BLaER1 (cell line): ENCODE data around the gene ACTL6B.
"Not testable (repeated sequence)": the region's sequence is repeated elsewhere in the genome, so short reads cannot be mapped to it uniquely, and the experiment has no call there.

Source experiments
- H3K27ac ChIP-seq: shearing (Covaris generic); formaldehyde crosslinking; 2 replicates; pipeline ENCODE4 v1.8.1; 2022
- H3K27me3 ChIP-seq: shearing (Covaris generic); formaldehyde crosslinking; 2 replicates; pipeline ENCODE4 v1.8.1; 2022
- H3K36me3 ChIP-seq: shearing (Covaris generic); formaldehyde crosslinking; 2 replicates; pipeline ENCODE4 v1.8.1; 2022
- H3K4me1 ChIP-seq: shearing (Covaris generic); formaldehyde crosslinking; 2 replicates; pipeline ENCODE4 v1.8.1; 2022
- H3K4me2 ChIP-seq: shearing (Covaris generic); formaldehyde crosslinking; 2 replicates; pipeline ENCODE4 v1.8.1; 2022
- H3K4me3 ChIP-seq: shearing (Covaris generic); formaldehyde crosslinking; 2 replicates; pipeline ENCODE4 v1.8.1; 2022
- H3K9ac ChIP-seq: shearing (Covaris generic); formaldehyde crosslinking; 2 replicates; pipeline ENCODE4 v1.8.1; 2022
- H3K9me3 ChIP-seq: shearing (Covaris generic); formaldehyde crosslinking; 2 replicates; pipeline ENCODE4 v1.8.1; 2022
- H4K20me1 ChIP-seq: shearing (Covaris generic); formaldehyde crosslinking; 2 replicates; pipeline ENCODE4 v1.8.1; 2022
- Cebpa-rat ChIP-seq: shearing (Covaris generic); IDR thresholded peaks from 2 replicates; pipeline ENCODE4 v1.8.1; 2022

ACTL6B gene

GRCh38 chr7:100655908-100656674, at the start of gene ACTL6B:
Gene ACTL6B (minus strand): TSS chr7:100656448. CDS start chr7:100656354, 94 bp downstream.
- Histone ChIP-seq H3K4me3 (no peak within 1 kb of the TSS), H3K27me3 (peaks cover 21% of the 10 kb centered on the region)

GRCh38 chr7:100705320-100705752, 49.1 kb upstream of the ACTL6B start:
- H3K4me1 ChIP-seq = peaks cover 44% of the 10 kb centered on the region
- no peaks in the 10 kb centered on the region for H3K27me3 ChIP-seq
- peak overlapping the region; percentile 100 for H3K4me2 ChIP-seq
- no peaks in the 10 kb centered on the region for H3K9me3 ChIP-seq
- H3K36me3 ChIP-seq = peaks cover 24% of the 10 kb centered on the region
- no peak for TF ChIP-seq Cebpa-rat
- H3K27ac ChIP-seq = peak overlapping the region; percentile 95
- H3K4me3 ChIP-seq = peak overlapping the region; percentile 92
- H4K20me1 ChIP-seq = peaks cover 16% of the 10 kb centered on the region
- H3K9ac ChIP-seq = peak overlapping the region; percentile 97

More at GRCh38 chr7:100655908-100656674, at the start of gene ACTL6B:
- Histone ChIP-seq H4K20me1 (no peaks in the 10 kb centered on the region), H3K36me3 (no peaks in the 10 kb centered on the region), H3K4me1 (no peaks in the 10 kb centered on the region), H3K4me2 (no peak within 1 kb of the TSS), H3K27ac (no peak within 1 kb of the TSS), H3K9ac (no peak within 1 kb of the TSS), H3K9me3 (0 out of 2 replicates have a peak, but pooled peaks cover 5% of the 10 kb centered on the region)
- no peak for TF ChIP-seq Cebpa-rat

- H3K36me3 ChIP-seq, H4K20me1 ChIP-seq, H3K4me3 ChIP-seq, H3K9me3 ChIP-seq, H3K27ac ChIP-seq, H3K9ac ChIP-seq, H3K27me3 ChIP-seq: not testable (repeated sequence)
- peak overlapping the region; percentile 24 for H3K4me2 ChIP-seq
- peaks cover 13% of the 10 kb centered on the region for H3K4me1 ChIP-seq
These were observed 44.8 kb upstream of the ACTL6B start for GRCh38 chr7:100701089-100701488.

- peaks cover 21% of the 10 kb centered on the region for H3K4me1 ChIP-seq
- H3K4me2 ChIP-seq = no peak overlapping the region
- H3K36me3 ChIP-seq = no peaks in the 10 kb centered on the region
- no peaks in the 10 kb centered on the region for H3K9me3 ChIP-seq
- no peak overlapping the region for H3K9ac ChIP-seq
- H4K20me1 ChIP-seq = no peaks in the 10 kb centered on the region
- no peak for TF ChIP-seq Cebpa-rat
- H3K4me3 ChIP-seq = no peak overlapping the region
- H3K27me3 ChIP-seq = no peaks in the 10 kb centered on the region
- no peak overlapping the region for H3K27ac ChIP-seq
These were observed 42.8 kb upstream of the ACTL6B start for GRCh38 chr7:100699018-100699417.

GRCh38 chr7:100696123-100696521, 39.9 kb upstream of the ACTL6B start:
- peaks cover 37% of the 10 kb centered on the region for H3K4me1 ChIP-seq
- H3K4me3 ChIP-seq = no peak overlapping the region
- TF ChIP-seq Cebpa-rat = no peak
- H4K20me1 ChIP-seq = peaks cover 26% of the 10 kb centered on the region
- no peak overlapping the region for H3K27ac ChIP-seq
- H3K9ac ChIP-seq = no peak overlapping the region
- no peaks in the 10 kb centered on the region for H3K9me3 ChIP-seq
- no peak overlapping the region for H3K4me2 ChIP-seq
- H3K27me3 ChIP-seq = no peaks in the 10 kb centered on the region
- H3K36me3 ChIP-seq = peaks cover 1% of the 10 kb centered on the region; the same call in 1 of the 2 replicates

- H3K4me2 ChIP-seq = peak within 1 kb of the TSS; percentile 91
- no peaks in the 10 kb centered on the region for H3K27me3 ChIP-seq
- H3K4me3 ChIP-seq = peak within 1 kb of the TSS; percentile 100
- peak within 1 kb of the TSS; percentile 99 for H3K9ac ChIP-seq
- peaks cover 53% of the 10 kb centered on the region for H3K4me1 ChIP-seq
- TF ChIP-seq Cebpa-rat = no peak
- H3K9me3 ChIP-seq = no peaks in the 10 kb centered on the region
- H3K36me3 ChIP-seq = peaks cover 5% of the 10 kb centered on the region; the same call in 1 of the 2 replicates
- H3K27ac ChIP-seq = peak within 1 kb of the TSS; percentile 97
- peaks cover 45% of the 10 kb centered on the region for H4K20me1 ChIP-seq
These were observed 38.0 kb upstream of the ACTL6B start, which contains the start of gene GIGYF1 for GRCh38 chr7:100694098-100694745. Gene GIGYF1 (minus strand): TSS chr7:100694250. CDS start chr7:100688238, 6,012 bp downstream.

GRCh38 chr7:100693312-100694097, 37.3 kb upstream of the ACTL6B start:
- peaks cover 52% of the 10 kb centered on the region for H4K20me1 ChIP-seq
- no peaks in the 10 kb centered on the region for H3K27me3 ChIP-seq
- H3K27ac ChIP-seq = peak overlapping the region; percentile 97
- peaks cover 60% of the 10 kb centered on the region for H3K4me1 ChIP-seq
- H3K9ac ChIP-seq = peak overlapping the region; percentile 99
- peak overlapping the region; percentile 100 for H3K4me3 ChIP-seq
- H3K36me3 ChIP-seq = peaks cover 12% of the 10 kb centered on the region
- no peak for TF ChIP-seq Cebpa-rat
- no peaks in the 10 kb centered on the region for H3K9me3 ChIP-seq
- peak overlapping the region; percentile 91 for H3K4me2 ChIP-seq

GRCh38 chr7:100692578-100692961, 36.3 kb upstream of the ACTL6B start:
- TF ChIP-seq Cebpa-rat = no peak
- H3K4me2 ChIP-seq = peak overlapping the region; percentile 91
- H3K4me1 ChIP-seq = peaks cover 69% of the 10 kb centered on the region
- peak overlapping the region; percentile 99 for H3K9ac ChIP-seq
- H3K27ac ChIP-seq = peak overlapping the region; percentile 97; the same call in 1 of the 2 replicates
- H4K20me1 ChIP-seq = peaks cover 62% of the 10 kb centered on the region
- H3K4me3 ChIP-seq = peak overlapping the region; percentile 100
- no peaks in the 10 kb centered on the region for H3K27me3 ChIP-seq
- peaks cover 22% of the 10 kb centered on the region for H3K36me3 ChIP-seq
- H3K9me3 ChIP-seq = no peaks in the 10 kb centered on the region
